ENCODE results near the gene ETV4. TPM values are rescaled to one million over a fixed set of nuclear protein-coding genes. Genes with fewer than 3 reads are reported as not detected.

Gene ETV4
- total RNA-seq, 1 donor from 2014 or later, result 63.9 TPM

GRCh38 chr17:43483674-43484551 is 62.2 kb downstream of the ETV4 start, which contains the start of gene DHX8:
Gene DHX8 (plus strand): TSS chr17:43483975. CDS start chr17:43484038, 63 bp downstream.
- peak within 1 kb of the TSS; percentile 88 for H3K4me3 ChIP-seq (ENCODE audit: low read depth, low read length)
- DNase-seq (ENCODE audit: low read depth), result peak; percentile 94
- peak; percentile 100 for TF ChIP-seq CTCF (conservative IDR thresholded peaks at IDR 0.05; ENCODE audit: low read depth, low read length)

- no peak overlapping the region for H3K4me3 ChIP-seq (ENCODE audit: low read depth, low read length)
- no peak for TF ChIP-seq CTCF (conservative IDR thresholded peaks at IDR 0.05; ENCODE audit: low read depth, low read length)
- DNase-seq (ENCODE audit: low read depth), result no peak
Measured at GRCh38 chr17:43482103-43483012, 63.8 kb downstream of the ETV4 start.

GRCh38 chr17:43479948-43480347 is 66.2 kb downstream of the ETV4 start:
- no peak for DNase-seq (ENCODE audit: low read depth)
- no peak for TF ChIP-seq CTCF (conservative IDR thresholded peaks at IDR 0.05; ENCODE audit: low read depth, low read length)
- H3K4me3 ChIP-seq (ENCODE audit: low read depth, low read length), result no peak overlapping the region

Other genes with a start within 250 kb of the ETV4 start
- gene ARL4D, start 147.3 kb downstream of the ETV4 start, total RNA-seq, result 4.6 and 5.8 TPM in 2 replicates
- 25.8 and 26.6 TPM in 2 replicates for gene DHX8, start 62.4 kb downstream of the ETV4 start, total RNA-seq
- not detected in 2 replicates for gene MEOX1, start 115.6 kb upstream of the ETV4 start, total RNA-seq
- gene SOST, start 212.5 kb upstream of the ETV4 start, total RNA-seq, result not detected in 2 replicates
- 46.3 and 47.5 TPM in 2 replicates for gene DUSP3, start 232.6 kb upstream of the ETV4 start, total RNA-seq
- gene CFAP97D1, start 234.1 kb upstream of the ETV4 start, total RNA-seq, result not detected in 2 replicates